Epithelial cell of prostate (primary cell): ENCODE data around the gene SEZ6L2.
"Not testable (repeated sequence)": the region's sequence is repeated elsewhere in the genome, so short reads cannot be mapped to it uniquely, and the experiment has no call there.

Experiments used
- DNase-seq: peaks from one replicate; pipeline ENCODE4 v3.0.0-alpha.2; 2011; ENCODE audit warnings: low read depth, low spot score
- H3K27ac ChIP-seq: fragments of 450-650 bp; 2 replicates; pipeline ENCODE4 v1.5.1; 2017; ENCODE audit warnings: mild to moderate bottlenecking

SEZ6L2 gene

GRCh38 chr16:29899516-29900101, at the start of gene SEZ6L2:
SEZ6L2 (minus strand) TSS chr16:29899550; CDS start chr16:29899019, 531 bp downstream.
- H3K27ac ChIP-seq: peak within 1 kb of the TSS; percentile 61
- DNase-seq: peak; percentile 80

GRCh38 chr16:29947897-29948296, 48.5 kb upstream of the SEZ6L2 start:
- no peak overlapping the region for H3K27ac ChIP-seq

GRCh38 chr16:29943846-29944799, 44.8 kb upstream of the SEZ6L2 start:
- peak; percentile 86 for DNase-seq
- H3K27ac ChIP-seq: peak overlapping the region; percentile 79

More at GRCh38 chr16:29947897-29948296, 48.5 kb upstream of the SEZ6L2 start:
- no peak for DNase-seq

- H3K27ac ChIP-seq: no peak overlapping the region
These were observed 41.3 kb upstream of the SEZ6L2 start for GRCh38 chr16:29940656-29941055.

GRCh38 chr16:29931750-29932149, 32.4 kb upstream of the SEZ6L2 start:
- not testable (repeated sequence) for H3K27ac ChIP-seq, DNase-seq

More at GRCh38 chr16:29940656-29941055, 41.3 kb upstream of the SEZ6L2 start:
- DNase-seq: no peak

GRCh38 chr16:29927070-29927905, 27.9 kb upstream of the SEZ6L2 start:
- no peak overlapping the region for H3K27ac ChIP-seq
- DNase-seq: no peak

- H3K27ac ChIP-seq: peak overlapping the region; percentile 25
- no peak for DNase-seq
These were observed 27.3 kb upstream of the SEZ6L2 start for GRCh38 chr16:29926711-29927052.

GRCh38 chr16:29925781-29926710, 26.7 kb upstream of the SEZ6L2 start, which contains the start of gene KCTD13:
KCTD13 (minus strand) TSS chr16:29926226; CDS start chr16:29926033, 193 bp downstream.
- H3K27ac ChIP-seq: peak within 1 kb of the TSS; percentile 25
- DNase-seq: no peak

GRCh38 chr16:29925105-29925756, 25.9 kb upstream of the SEZ6L2 start:
- no peak overlapping the region for H3K27ac ChIP-seq
- DNase-seq: no peak

GRCh38 chr16:29922986-29923501, 23.7 kb upstream of the SEZ6L2 start:
- no peak overlapping the region for H3K27ac ChIP-seq

GRCh38 chr16:29922326-29922725, 23.0 kb upstream of the SEZ6L2 start:
- DNase-seq: no peak
- H3K27ac ChIP-seq: no peak overlapping the region

More at GRCh38 chr16:29922986-29923501, 23.7 kb upstream of the SEZ6L2 start:
- no peak for DNase-seq

GRCh38 chr16:29921034-29921385, 21.7 kb upstream of the SEZ6L2 start:
- no peak for DNase-seq
- H3K27ac ChIP-seq: no peak overlapping the region

- DNase-seq: no peak
- H3K27ac ChIP-seq: no peak overlapping the region
These were observed 21.1 kb upstream of the SEZ6L2 start for GRCh38 chr16:29920288-29921033.

- H3K27ac ChIP-seq: no peak overlapping the region
- DNase-seq: no peak
These were observed 17.6 kb upstream of the SEZ6L2 start for GRCh38 chr16:29916979-29917378.

GRCh38 chr16:29915590-29916247, 16.4 kb upstream of the SEZ6L2 start:
- no peak for DNase-seq

GRCh38 chr16:29913514-29913913, 14.2 kb upstream of the SEZ6L2 start:
- DNase-seq: no peak
- H3K27ac ChIP-seq: no peak overlapping the region

More at GRCh38 chr16:29915590-29916247, 16.4 kb upstream of the SEZ6L2 start:
- no peak overlapping the region for H3K27ac ChIP-seq

- no peak overlapping the region for H3K27ac ChIP-seq
- DNase-seq: no peak
These were observed 12.7 kb upstream of the SEZ6L2 start for GRCh38 chr16:29912087-29912486.

- no peak for DNase-seq
- H3K27ac ChIP-seq: no peak overlapping the region
These were observed 12.3 kb upstream of the SEZ6L2 start for GRCh38 chr16:29911676-29912010.
